PC-9 (cell line): ENCODE measurements around the gene NAA50. TPM values are rescaled to one million over a fixed set of nuclear protein-coding genes. Genes with fewer than 3 reads are reported as not detected.

Source experiments
- BruUV-seq: library from RNA; stranded (reverse); fragments of 400-500 nt; replicated peaks from 2 replicates; lab custom pipeline; 2021; lab: Mats Ljungman, UMichigan
- CTCF ChIA-PET: fragments of 300-600 bp; sonication (Branson Sonifier 250); formaldehyde crosslinking; loops from one replicate; lab custom pipeline; 2022; ENCODE audit warnings: antibody characterized with exemption; lab: Charles Lee
- POLR2A ChIA-PET: fragments of 300-600 bp; sonication (Branson Sonifier 250); formaldehyde crosslinking; loops from one replicate; lab custom pipeline; 2022; ENCODE audit warnings: antibody characterized with exemption; ENCODE audit not compliant: unreplicated experiment; lab: Charles Lee
- DNase-seq, 2 experiments: peaks; one replicate each; pipeline versions ENCODE4 v3.0.0 to v3.0.0-alpha.2; 2015 to 2022; ENCODE audit warnings: mixed read lengths in 1 of 2
- H2AFZ ChIP-seq: fragments of 200-600 bp; sonication (generic); 2 replicates; pipeline ENCODE4 v1.8.1; 2017; ENCODE audit warnings: antibody characterized with exemption
- H3F3A ChIP-seq: fragments of 200-600 bp; sonication (generic); 2 replicates; pipeline ENCODE4 v1.8.1; 2017; ENCODE audit warnings: antibody characterized with exemption, mild to moderate bottlenecking, low read depth; ENCODE audit not compliant: insufficient read depth
- H3K27ac ChIP-seq: fragments of 200-600 bp; sonication (generic); 2 replicates; pipeline ENCODE4 v1.6.1; 2016; ENCODE audit warnings: mixed run types
- H3K27me3 ChIP-seq: fragments of 200-600 bp; sonication (generic); 2 replicates; pipeline ENCODE4 v1.6.1; 2016; ENCODE audit warnings: low read depth, mixed run types; ENCODE audit not compliant: insufficient read depth
- H3K36me3 ChIP-seq: fragments of 200-600 bp; sonication (generic); 2 replicates; pipeline ENCODE4 v1.6.1; 2016; ENCODE audit warnings: low read depth, mixed run types
- H3K4me1 ChIP-seq: fragments of 200-600 bp; sonication (generic); replicated peaks from 2 replicates; pipeline ENCODE4 v1.6.1; 2016; ENCODE audit warnings: mixed run types; ENCODE audit not compliant: insufficient read depth
- H3K4me2 ChIP-seq: fragments of 200-600 bp; sonication (generic); 2 replicates; pipeline ENCODE4 v1.6.1; 2017; ENCODE audit warnings: mixed run types
- H3K4me3 ChIP-seq: fragments of 200-600 bp; sonication (generic); 2 replicates; pipeline ENCODE4 v1.6.1; 2016; ENCODE audit warnings: mixed run types
- H3K79me2 ChIP-seq: fragments of 200-600 bp; sonication (generic); 2 replicates; pipeline ENCODE4 v1.6.1; 2017; ENCODE audit warnings: low read depth, mixed run types
- H3K9me2 ChIP-seq: fragments of 200-600 bp; sonication (generic); 2 replicates; pipeline ENCODE4 v1.8.1; 2017; ENCODE audit warnings: mild to moderate bottlenecking; ENCODE audit not compliant: insufficient read depth
- H3K9me3 ChIP-seq: fragments of 200-600 bp; sonication (generic); 2 replicates; pipeline ENCODE4 v1.8.1; 2016; ENCODE audit warnings: low read depth; ENCODE audit not compliant: insufficient read depth
- H4K20me1 ChIP-seq: fragments of 200-600 bp; sonication (generic); 2 replicates; pipeline ENCODE4 v1.8.1; 2017; ENCODE audit not compliant: insufficient read depth
- CTCF ChIP-seq: fragments of 200-600 bp; sonication (generic); conservative IDR thresholded peaks from 2 replicates; pipeline ENCODE4 v1.6.1; 2017; ENCODE audit warnings: mixed run types, antibody characterized with exemption, mild to moderate bottlenecking, moderate library complexity
- EZH2 ChIP-seq: fragments of 200-600 bp; sonication (generic); IDR thresholded peaks from 2 replicates; pipeline ENCODE4 v1.8.0; 2017; ENCODE audit warnings: antibody characterized with exemption, low read depth
- intact Hi-C: fragments of 100-400 bp; cut with micrococcal nuclease; formaldehyde crosslinking; loops from one replicate; pipeline ENCODE4 v1.10.0; 2022; ENCODE audit not compliant: unreplicated experiment
- total RNA-seq: library from RNA; stranded (reverse); gene quantifications from 2 replicates; pipeline ENCODE4 v1.2.3, GENCODE V29; 2021

Gene NAA50
- total RNA-seq, 1 experiment from 2014 or later: 221 TPM

GRCh38 chr3:113776564-113776963 lies 30.5 kb upstream of the NAA50 start:
- Histone ChIP-seq H3K79me2 (no peaks in the 10 kb centered on the region), H3K4me1 (no peaks in the 10 kb centered on the region), H2AFZ (no peak overlapping the region), H4K20me1 (no peaks in the 10 kb centered on the region), H3K9me3 (no peaks in the 10 kb centered on the region), H3K4me2 (no peak overlapping the region), H3K9me2 (no peaks in the 10 kb centered on the region), H3K27me3 (no peaks in the 10 kb centered on the region), H3F3A (peaks cover 9% of the 10 kb centered on the region; the same call in 1 of the 2 replicates), H3K27ac (no peak overlapping the region), H3K36me3 (no peaks in the 10 kb centered on the region), H3K4me3 (no peak overlapping the region)
- CTCF ChIA-PET: no interaction called here
- DNase-seq: no peak
- POLR2A ChIA-PET: no interaction called here
- TF ChIP-seq CTCF (no peak), EZH2 (no peak)
- intact Hi-C loops: no loop called here
- BruUV-seq: no TSS peak

- DNase-seq: no peak
- Histone ChIP-seq H2AFZ (no peak overlapping the region), H3F3A (peaks cover 9% of the 10 kb centered on the region; the same call in 1 of the 2 replicates), H3K27me3 (no peaks in the 10 kb centered on the region), H3K9me3 (no peaks in the 10 kb centered on the region), H3K4me3 (no peak overlapping the region), H3K27ac (no peak overlapping the region), H3K36me3 (no peaks in the 10 kb centered on the region), H3K4me1 (no peaks in the 10 kb centered on the region), H3K79me2 (no peaks in the 10 kb centered on the region), H3K4me2 (no peak overlapping the region), H4K20me1 (no peaks in the 10 kb centered on the region), H3K9me2 (no peaks in the 10 kb centered on the region)
- ChIA-PET CTCF (no interaction called here), POLR2A (interaction anchor here (0.7 kb wide), 1 partner anchor 236 kb away, joined by 5 read pairs; no protein-coding TSS in a partner anchor)
- BruUV-seq: no TSS peak
- TF ChIP-seq CTCF (no peak), EZH2 (no peak)
- intact Hi-C loops: no loop called here
Observed at GRCh38 chr3:113775516-113775915, 29.5 kb upstream of the NAA50 start.

- peaks cover 11% of the 10 kb centered on the region for H3K4me1 ChIP-seq
- POLR2A ChIA-PET: no interaction called here
- no peak overlapping the region for H2AFZ ChIP-seq
- H4K20me1 ChIP-seq: no peaks in the 10 kb centered on the region
- peaks cover 19% of the 10 kb centered on the region for H3F3A ChIP-seq
- CTCF ChIA-PET: no interaction called here
- H3K4me3 ChIP-seq: no peak overlapping the region
- TF ChIP-seq CTCF (no peak), EZH2 (no peak)
- H3K9me2 ChIP-seq: no peaks in the 10 kb centered on the region
- DNase-seq: no peak
- H3K27me3 ChIP-seq: no peaks in the 10 kb centered on the region
- no peak overlapping the region for H3K27ac ChIP-seq
- intact Hi-C loops: no loop called here
- no peaks in the 10 kb centered on the region for H3K36me3 ChIP-seq
- H3K9me3 ChIP-seq: no peaks in the 10 kb centered on the region
- BruUV-seq: no TSS peak
- H3K79me2 ChIP-seq: no peaks in the 10 kb centered on the region
- H3K4me2 ChIP-seq: no peak overlapping the region
Observed at GRCh38 chr3:113773381-113773780, 27.3 kb upstream of the NAA50 start.
